Activated naive CD8-positive, alpha-beta T cell treated with anti-CD3 and anti-CD28 coated beads, Interleukin-2, amount 50 U/mL, for 16 hours (primary cell): Measurements from ENCODE around the gene EPB41L4A.

Experiments used
- DNase-seq: peaks from one replicate; pipeline ENCODE4 v3.0.0-alpha.2; 2020; ENCODE audit warnings: low read depth, low spot score

EPB41L4A gene

DNA sequence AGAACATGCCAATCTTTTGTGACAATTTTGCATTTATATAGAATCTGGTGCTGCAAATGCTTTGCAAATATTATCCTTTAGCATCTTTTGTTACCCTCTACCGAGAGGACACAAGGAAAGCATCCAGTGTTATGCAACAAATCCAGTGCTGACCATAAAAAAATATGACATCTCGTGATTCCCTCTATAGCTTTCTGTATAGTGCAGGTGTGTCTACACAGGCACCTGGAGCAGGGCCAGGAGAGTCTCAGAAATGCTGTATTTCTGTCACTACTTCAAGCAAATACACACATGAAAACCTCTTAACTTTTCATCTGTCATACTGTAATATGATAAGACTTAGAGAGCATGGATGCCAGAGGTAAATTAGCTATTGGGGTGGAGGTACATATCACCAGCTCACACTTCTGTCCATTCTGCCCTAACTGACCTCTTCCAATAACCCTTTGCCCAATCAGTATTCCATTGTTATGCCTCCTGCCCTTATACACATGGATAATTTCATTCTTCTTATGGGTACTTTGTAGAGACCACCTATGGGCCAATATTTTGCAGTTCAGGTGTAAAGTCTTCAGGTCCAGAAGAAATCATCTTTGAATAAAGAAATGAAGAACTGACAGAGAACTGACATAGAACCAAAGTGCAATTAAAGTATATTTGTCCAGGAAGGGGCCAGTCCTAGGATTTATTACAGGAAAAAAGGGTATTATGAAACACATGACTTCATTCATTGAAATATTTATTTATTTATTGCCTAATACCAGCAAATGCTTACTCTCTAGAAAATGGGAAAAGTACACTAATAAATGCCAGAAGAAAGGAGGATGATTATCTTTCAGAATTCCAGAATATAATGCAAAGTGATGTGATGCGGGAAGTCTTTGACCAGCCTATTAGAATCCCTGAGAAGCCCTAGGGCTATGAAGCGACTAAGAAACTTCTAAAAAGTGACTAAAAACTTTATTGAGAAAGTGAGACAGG lies 106.5 kb downstream of the EPB41L4A start:
- no peak for DNase-seq

GRCh38 chr5:112310746-112311145 lies 108.3 kb downstream of the EPB41L4A start:
- no peak for DNase-seq

DNA sequence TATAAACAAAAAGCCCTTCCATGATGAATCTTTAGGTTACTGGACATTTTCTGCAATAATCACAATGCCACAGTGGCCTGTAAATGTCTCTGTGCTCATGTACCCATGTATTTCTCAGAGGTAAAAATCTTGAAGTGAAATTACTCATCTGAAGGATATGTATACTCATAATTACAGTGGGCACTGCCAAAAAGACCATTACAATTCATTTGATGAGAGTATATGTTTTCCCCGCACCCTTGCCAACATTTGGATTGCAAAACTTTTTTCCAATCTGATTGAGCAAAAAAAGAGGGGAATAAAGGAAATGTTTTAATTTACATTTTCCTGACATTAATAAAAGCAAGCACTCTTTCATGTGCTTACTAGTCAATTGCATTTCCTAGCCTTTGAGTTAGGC lies 110.5 kb downstream of the EPB41L4A start:
- no peak for DNase-seq

DNA sequence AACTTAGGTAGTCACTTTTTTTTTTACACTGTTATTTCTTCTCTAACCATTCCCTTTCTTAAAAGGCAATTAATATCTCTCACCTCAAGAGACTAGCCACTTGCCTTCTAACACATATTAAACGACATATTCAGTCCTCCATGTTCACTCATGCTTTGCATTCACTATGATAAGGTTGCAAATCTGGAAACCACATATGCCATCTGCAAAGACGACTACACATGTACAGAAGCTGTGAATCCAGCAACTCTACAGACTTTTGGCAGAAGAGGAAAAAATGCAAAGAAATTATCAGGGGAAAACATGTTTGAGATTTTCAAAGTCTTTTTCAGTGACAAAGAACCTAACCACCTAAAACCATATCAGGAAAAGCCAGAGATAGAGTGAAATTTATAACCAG lies 112.1 kb downstream of the EPB41L4A start:
- DNase-seq: no peak

- DNase-seq: no peak
Measured at GRCh38 chr5:112304743-112305142, 114.3 kb downstream of the EPB41L4A start.

GRCh38 chr5:112303685-112304084 lies 115.4 kb downstream of the EPB41L4A start:
- DNase-seq: no peak

DNA sequence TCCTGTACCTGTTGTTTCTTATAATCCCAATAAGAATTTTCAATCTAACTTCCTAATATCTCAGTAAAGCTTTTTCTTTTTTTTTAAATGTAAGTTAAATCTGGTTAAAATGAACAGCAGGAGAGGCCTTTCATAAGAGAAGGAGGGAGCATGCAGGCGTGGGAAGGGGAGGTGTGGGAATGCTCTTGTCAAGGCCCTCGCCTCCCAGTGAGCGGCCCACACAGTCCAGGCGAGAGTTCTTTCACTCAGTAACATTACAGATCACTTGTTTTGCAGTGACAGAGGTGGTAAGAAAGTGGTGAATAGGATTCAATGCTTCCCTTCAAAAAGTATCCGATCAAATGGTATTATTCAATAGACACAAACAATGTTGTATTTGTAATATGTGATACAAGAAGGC lies 125.0 kb downstream of the EPB41L4A start:
- DNase-seq: no peak

DNA sequence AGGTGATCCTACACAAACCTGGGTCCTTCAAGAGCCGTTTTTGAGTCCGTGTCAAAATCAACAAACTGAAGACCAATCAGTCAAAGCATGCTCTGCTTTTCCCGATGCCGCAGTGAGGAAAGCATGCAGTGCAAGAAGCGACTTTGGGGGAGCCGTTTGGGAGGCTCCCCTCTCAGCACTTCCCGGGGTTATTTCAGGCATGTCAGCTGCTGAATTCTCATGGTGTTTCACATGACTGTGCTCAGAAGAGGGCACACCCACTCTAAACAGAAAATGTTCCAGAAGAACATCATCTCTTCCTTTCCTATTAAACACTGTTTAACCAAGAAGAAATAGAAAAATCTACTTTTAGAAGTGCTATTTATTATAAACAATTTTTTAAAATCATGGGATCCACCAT lies 125.5 kb downstream of the EPB41L4A start:
- no peak for DNase-seq

GRCh38 chr5:112290691-112291090 lies 128.4 kb downstream of the EPB41L4A start:
- DNase-seq: no peak

DNA sequence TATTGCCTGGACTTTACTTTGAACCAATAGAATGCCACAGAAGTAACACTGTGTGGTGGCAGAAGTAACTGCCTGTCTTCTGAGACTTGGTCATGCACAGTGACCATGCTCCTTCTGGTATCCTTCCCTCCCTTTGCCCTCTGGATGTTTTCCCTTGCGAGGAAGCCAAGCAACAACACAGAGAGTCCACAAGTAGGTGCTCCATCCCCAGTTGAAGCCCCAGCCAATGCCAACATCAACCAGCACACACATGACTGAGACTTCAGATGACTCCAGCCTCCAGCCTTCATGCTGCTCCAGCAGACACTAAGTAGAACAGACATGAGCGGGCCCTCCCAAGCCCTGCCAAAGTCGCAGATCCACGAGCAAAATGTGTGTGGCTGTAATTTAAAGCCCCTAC lies 129.6 kb downstream of the EPB41L4A start:
- DNase-seq: no peak

- DNase-seq: no peak
Measured at GRCh38 chr5:112283943-112284929, 134.8 kb downstream of the EPB41L4A start.

- DNase-seq: no peak
Measured at GRCh38 chr5:112283034-112283582, 136.0 kb downstream of the EPB41L4A start.

- no peak for DNase-seq
Measured at GRCh38 chr5:112279082-112279481, 140.0 kb downstream of the EPB41L4A start.

DNA sequence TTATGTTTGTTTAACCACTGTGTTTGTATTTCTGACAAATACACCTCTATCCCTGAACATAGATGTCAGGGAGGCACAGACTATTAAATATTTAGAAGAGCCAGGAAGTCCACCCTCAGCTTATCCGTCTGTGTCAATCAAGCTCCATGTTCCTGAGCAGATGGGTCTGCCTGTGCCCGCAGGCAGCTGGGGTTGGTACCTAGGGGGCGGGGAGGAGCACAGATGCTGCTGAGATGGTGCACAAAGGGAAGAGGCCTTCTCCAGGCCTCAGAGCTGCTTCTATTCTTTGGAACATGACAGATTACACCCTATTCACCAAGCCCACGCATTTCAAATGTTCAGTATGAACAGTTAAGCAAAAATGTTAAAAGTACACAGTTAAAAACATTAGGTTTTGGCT lies 142.1 kb downstream of the EPB41L4A start:
- DNase-seq: no peak

DNA sequence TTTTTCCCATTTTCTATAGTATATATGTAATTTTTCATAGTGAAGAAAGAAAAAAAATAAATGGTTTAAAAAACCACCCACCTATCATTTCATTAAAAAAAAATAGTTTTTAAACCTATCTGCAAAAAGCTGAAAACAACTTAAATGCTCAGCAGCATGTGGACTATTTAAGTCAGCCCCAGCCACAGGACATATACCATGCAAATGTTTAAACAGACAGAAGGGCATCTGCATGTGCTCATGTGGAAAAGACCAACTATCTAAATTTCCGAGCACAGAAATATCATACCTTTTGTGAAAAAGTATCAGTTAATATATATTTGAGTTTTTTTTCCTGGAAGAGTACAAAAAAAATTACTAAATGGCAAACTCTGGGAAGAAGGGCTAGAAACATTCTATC lies 143.4 kb downstream of the EPB41L4A start:
- DNase-seq: no peak

DNA sequence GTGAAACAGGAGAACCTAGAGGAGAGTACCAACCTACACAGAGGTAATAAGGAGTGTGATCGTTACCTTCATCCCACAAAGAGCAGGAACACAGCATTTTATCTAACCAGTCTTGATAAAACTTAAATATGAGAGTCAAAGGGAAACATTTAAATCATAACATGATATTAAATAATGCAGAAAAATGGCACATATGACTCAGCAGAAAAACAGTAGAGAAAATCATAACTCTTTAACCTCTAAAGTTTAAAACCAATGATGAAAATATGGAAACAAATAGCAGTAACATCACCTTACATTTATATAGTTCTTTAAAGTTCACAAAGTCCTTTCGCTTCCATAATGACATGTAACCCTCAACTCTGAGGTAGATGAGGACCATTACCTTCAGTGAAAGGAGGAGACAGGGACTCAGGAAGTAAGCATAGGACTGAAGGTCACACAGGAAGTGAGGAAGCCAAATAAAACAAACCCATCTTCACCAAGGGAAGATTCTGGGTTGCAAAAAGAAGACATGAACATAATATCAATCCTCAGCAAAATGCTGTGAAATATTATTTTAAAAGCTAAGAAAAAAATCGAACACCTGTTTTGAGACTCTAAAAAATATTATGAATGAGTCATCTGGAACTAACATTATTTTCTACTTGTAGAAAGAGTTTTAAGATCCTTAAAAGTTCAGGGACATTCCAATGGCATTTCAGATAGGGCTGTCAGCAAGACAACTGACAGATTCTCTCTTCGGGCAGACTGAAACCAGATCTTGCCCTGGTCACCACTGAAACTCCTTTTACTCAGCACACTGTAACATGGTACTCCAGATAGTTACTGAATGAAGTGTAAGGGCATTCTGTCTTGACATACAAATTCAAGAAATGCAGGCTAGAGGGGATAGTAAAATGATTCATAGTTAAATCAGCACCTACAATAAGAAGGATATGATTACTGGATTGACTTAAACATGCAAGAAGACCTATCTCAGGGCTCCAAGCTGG lies 148.5 kb downstream of the EPB41L4A start:
- no peak for DNase-seq

GRCh38 chr5:112267231-112267630 lies 151.8 kb downstream of the EPB41L4A start:
- DNase-seq: no peak

DNA sequence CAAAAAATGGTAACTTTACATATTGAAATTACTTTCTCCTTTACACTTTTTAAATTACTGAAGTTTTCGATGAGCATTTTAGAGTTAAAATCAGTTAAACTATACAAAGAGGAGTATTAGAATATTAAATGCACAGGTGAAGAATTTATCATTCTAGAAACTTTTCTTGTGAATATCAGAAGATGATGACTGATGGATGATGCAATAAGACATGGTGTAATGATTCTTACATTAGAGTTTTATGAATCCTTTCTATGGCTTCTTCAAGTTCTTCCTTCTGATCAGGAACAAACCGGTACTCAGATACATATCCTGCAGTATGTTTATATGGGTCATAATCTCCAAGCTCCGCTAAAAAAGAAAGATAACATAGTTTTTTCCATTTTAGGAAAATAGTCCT lies 154.4 kb downstream of the EPB41L4A start:
- DNase-seq: no peak

- no peak for DNase-seq
Measured at GRCh38 chr5:112264151-112264550, 154.9 kb downstream of the EPB41L4A start.

- DNase-seq: no peak
Measured at GRCh38 chr5:112263469-112263868, 155.6 kb downstream of the EPB41L4A start.

DNA sequence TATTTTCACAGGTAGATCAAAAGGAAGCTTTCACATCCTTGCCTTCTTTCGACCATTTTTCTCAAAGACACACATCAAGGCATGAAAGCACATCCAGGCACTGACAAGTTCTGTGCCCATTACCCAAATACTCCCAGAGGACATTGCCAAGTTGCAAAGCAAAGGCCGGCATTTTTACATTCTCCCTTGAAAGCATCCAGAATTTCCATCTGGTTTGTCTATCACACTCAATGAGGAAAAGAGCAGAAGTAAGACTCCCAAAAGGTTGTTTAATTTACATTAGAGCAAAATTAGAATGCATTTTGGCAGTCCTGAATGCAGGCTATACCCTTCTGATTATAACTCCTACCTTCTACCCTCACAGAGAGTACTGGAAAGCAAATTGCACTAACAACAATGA lies 160.5 kb downstream of the EPB41L4A start:
- no peak for DNase-seq
